Transverse colon (tissue), 4 donors: ENCODE results near the gene IFNL2. TPM values are rescaled to one million over a fixed set of nuclear protein-coding genes. Genes with fewer than 3 reads are reported as not detected.
"Not testable (repeated sequence)": the region's sequence is repeated elsewhere in the genome, so short reads cannot be mapped to it uniquely, and the experiment has no call there.

ENCODE experiments used
- DNase-seq: peaks from one replicate; pipeline ENCODE4 v3.0.0-alpha.2; 2019
- H3K27ac ChIP-seq, 4 donors: fragments of 200-600 bp; sonication (generic); 2 replicates each; pipeline ENCODE4 v1.5.1; 2016 to 2018; ENCODE audit warnings: inconsistent platforms in 4 of 4
- H3K27me3 ChIP-seq: fragments of 200-600 bp; sonication (generic); 2 replicates; pipeline ENCODE4 v1.5.1; 2017; ENCODE audit warnings: inconsistent platforms
- H3K36me3 ChIP-seq, 4 donors: fragments of 200-600 bp; sonication (generic); 2 replicates each; pipeline ENCODE4 v1.5.1; 2017 to 2019; ENCODE audit warnings: inconsistent platforms in 4 of 4
- H3K4me1 ChIP-seq, 4 donors: fragments of 200-600 bp; sonication (generic); 2 replicates each; pipeline ENCODE4 v1.5.1; 2017 to 2020; ENCODE audit warnings: inconsistent platforms in 4 of 4
- H3K4me3 ChIP-seq, 4 donors: fragments of 200-600 bp; sonication (generic); 1 replicate in 1 of 4; 2 replicates in 3 of 4; pipeline versions ENCODE4 v1.5.1 to v1.6.1; 2017 to 2019; ENCODE audit warnings: inconsistent platforms in 4 of 4
- H3K9me3 ChIP-seq, 2 donors: fragments of 200-600 bp; sonication (generic); 2 replicates each; pipeline ENCODE4 v1.5.1; 2017 to 2019; ENCODE audit warnings: inconsistent platforms in 2 of 2
- EP300 ChIP-seq: sonication (generic); formaldehyde crosslinking; IDR thresholded peaks from one replicate; pipeline ENCODE4 v1.6.1; 2017; ENCODE audit warnings: antibody characterized with exemption, low read depth
- POLR2A ChIP-seq: fragments of 450-650 bp; IDR thresholded peaks from one replicate; pipeline ENCODE4 v1.6.1; 2016; ENCODE audit warnings: antibody characterized with exemption, mild to moderate bottlenecking, moderate library complexity
- POLR2AphosphoS5 ChIP-seq, 3 donors: sonication (generic); formaldehyde crosslinking; IDR thresholded peaks; one replicate each; pipeline ENCODE4 v1.6.1; 2016; ENCODE audit warnings: antibody characterized with exemption in 3 of 3
- WGBS, 2 donors: methylation state at CpG; one replicate each; pipeline ENCODE4 v1.1.5; 2018; ENCODE audit warnings: low coverage in 1 of 2; 5-methylcytosine and 5-hydroxymethylcytosine counted together
- in situ Hi-C, 4 donors: fragments of 200-750 bp; cut with MboI; loops; one replicate each; pipeline versions ENCODE4 v1.15.0 to v1.15.1; 2017; ENCODE audit warnings: low sequenced_read_pairs in 3 of 4, low pct_ligation_motif_present in 1 of 4, low pct_unique_long_range_greater_than_20kb in 1 of 4
- intact Hi-C: fragments of 100-400 bp; cut with DNase I; formaldehyde crosslinking; loops from one replicate; pipeline ENCODE4 v1.15.1; 2023; ENCODE audit warnings: low total_unique reads
- total RNA-seq, 4 donors: library from RNA; depleted of rRNA; stranded (reverse); fragments of >200 nt; gene quantifications; one replicate each; pipeline ENCODE4 v1.1.0, GENCODE V29; 2016
- TF ChIP-seq, protein P1 (sequence below), 5 experiments: fragments of 200-600 bp in 3 of 5; fragments of 450-650 bp in 2 of 5; sonication (generic) in 3 of 5; IDR thresholded peaks; 1 replicate in 2 of 5; 2 replicates in 3 of 5; pipeline ENCODE4 v1.5.1; 2016 to 2017; ENCODE audit warnings: antibody characterized with exemption in 5 of 5, inconsistent platforms in 3 of 5, mild to moderate bottlenecking in 2 of 5, moderate library complexity in 1 of 5

IFNL2 gene
- total RNA-seq, 4 donors from 2014 or later: not detected

DNA sequence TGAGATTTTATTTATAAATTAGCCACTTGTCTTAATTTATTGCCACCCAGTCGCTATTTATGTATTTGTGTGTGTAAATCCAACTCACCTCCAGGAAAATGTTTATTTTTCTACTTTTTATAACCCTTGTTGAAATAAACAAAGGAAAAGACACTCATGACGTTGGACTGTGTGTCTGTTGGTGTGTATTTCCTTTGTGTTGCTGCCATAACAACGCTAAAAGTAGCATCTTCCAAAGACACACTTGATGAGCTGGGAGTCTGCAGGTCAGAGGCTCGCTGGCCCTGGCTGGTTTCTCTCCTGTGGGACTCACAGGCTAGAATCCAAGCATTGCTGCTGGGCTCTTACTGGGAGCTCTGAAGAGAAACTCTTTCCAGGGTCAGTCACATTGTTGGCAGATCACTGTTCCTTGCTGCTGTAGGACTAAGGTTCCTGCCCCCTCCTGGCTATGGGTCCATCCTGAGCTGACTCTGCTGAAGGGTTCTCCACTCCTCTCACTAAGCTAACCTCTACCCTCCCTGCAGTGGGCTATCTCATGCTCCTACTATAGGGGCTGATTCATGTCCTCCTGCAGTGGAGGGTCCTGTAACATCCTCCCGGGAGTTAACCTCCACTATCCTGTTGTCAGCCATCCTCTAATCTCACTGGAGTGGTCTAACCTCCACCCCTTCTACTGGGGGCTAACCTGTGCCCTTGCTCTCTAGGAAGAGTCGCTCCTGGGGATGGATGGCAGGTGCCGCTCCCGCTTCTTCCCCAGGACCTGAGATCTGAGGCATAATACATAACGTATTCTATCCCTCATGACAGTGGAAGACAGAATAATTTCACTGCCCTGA, 2.1 kb downstream of the IFNL2 start:
- H3K27me3 ChIP-seq: peaks cover 18% of the 10 kb centered on the region
- no peaks in the 10 kb centered on the region for H3K36me3 ChIP-seq
- TF ChIP-seq, protein P1, sequence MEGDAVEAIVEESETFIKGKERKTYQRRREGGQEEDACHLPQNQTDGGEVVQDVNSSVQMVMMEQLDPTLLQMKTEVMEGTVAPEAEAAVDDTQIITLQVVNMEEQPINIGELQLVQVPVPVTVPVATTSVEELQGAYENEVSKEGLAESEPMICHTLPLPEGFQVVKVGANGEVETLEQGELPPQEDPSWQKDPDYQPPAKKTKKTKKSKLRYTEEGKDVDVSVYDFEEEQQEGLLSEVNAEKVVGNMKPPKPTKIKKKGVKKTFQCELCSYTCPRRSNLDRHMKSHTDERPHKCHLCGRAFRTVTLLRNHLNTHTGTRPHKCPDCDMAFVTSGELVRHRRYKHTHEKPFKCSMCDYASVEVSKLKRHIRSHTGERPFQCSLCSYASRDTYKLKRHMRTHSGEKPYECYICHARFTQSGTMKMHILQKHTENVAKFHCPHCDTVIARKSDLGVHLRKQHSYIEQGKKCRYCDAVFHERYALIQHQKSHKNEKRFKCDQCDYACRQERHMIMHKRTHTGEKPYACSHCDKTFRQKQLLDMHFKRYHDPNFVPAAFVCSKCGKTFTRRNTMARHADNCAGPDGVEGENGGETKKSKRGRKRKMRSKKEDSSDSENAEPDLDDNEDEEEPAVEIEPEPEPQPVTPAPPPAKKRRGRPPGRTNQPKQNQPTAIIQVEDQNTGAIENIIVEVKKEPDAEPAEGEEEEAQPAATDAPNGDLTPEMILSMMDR (IDR thresholded peaks at IDR 0.05): no peak
- no peak for TF ChIP-seq EP300
- TF ChIP-seq POLR2A: no peak
- TF ChIP-seq POLR2AphosphoS5 (IDR thresholded peaks at IDR 0.05): no peak
- H3K27ac ChIP-seq: no peak overlapping the region
- DNase-seq: no peak
- in situ Hi-C loops: no loop called here
- no peaks in the 10 kb centered on the region for H3K4me1 ChIP-seq
- H3K4me3 ChIP-seq: no peak overlapping the region
- H3K9me3 ChIP-seq: no peaks in the 10 kb centered on the region
- intact Hi-C loops: no loop called here
- 46 to 56% methylated on average over 3 to 9 of the region's 9 CpGs for WGBS, 2 donors

DNA sequence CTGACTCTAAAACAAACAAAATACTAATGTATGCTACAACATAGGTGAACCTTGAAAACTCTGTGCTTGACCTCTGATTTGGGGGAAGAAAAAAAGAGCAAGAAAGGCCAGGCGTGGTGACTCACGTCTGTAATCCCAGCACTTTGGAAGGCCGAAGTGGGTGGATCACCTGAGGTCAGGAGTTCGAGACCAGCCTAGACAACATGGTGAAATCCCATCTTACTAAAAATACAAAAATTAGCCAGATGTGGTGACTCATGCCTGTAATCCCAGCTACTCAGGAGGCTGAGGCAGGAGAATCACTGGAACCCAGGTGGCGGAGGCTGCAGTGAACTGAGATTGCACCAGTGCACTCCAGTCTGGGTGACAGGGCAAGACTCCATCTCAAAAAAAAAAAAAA, 5.7 kb downstream of the IFNL2 start:
- H3K36me3 ChIP-seq, H3K27me3 ChIP-seq, H3K4me1 ChIP-seq, H3K27ac ChIP-seq, in situ Hi-C loops, intact Hi-C loops, DNase-seq, H3K4me3 ChIP-seq, H3K9me3 ChIP-seq: not testable (repeated sequence)
- 70 to 82% methylated on average over 5 of the region's 5 CpGs for WGBS, 2 donors

DNA sequence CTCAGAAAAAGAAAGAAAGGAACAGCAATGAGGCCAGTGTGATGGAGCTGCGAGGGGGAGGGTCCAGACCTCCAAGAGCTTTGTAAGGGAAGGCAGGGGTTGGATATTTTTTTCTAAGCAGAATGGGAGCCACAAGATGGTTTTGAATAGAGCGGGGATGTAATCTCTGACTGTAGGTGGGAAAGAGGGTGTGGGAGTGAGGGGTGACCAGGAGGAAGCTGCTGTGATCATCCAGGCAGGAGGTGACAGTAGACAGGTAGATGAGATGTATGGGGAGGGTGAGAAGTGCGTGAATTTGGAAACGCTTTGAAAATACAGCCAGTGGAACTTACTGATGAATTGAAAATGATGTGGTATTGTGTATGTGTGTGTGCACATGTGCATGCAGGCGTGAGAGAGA, 7.4 kb downstream of the IFNL2 start:
- in situ Hi-C loops: no loop called here
- Histone ChIP-seq H3K27ac (no peak overlapping the region), H3K4me1 (no peaks in the 10 kb centered on the region), H3K9me3 (no peaks in the 10 kb centered on the region), H3K36me3 (no peaks in the 10 kb centered on the region), H3K4me3 (no peak overlapping the region), H3K27me3 (peaks cover 6% of the 10 kb centered on the region)
- no peak for DNase-seq
- TF ChIP-seq POLR2AphosphoS5 (IDR thresholded peaks at IDR 0.05) (no peak), POLR2A (no peak), EP300 (no peak)
- TF ChIP-seq, protein P1 (IDR thresholded peaks at IDR 0.05): no peak
- WGBS, 2 donors: 73 to 94% methylated on average over 4 to 5 of the region's 5 CpGs
- intact Hi-C loops: no loop called here

DNA sequence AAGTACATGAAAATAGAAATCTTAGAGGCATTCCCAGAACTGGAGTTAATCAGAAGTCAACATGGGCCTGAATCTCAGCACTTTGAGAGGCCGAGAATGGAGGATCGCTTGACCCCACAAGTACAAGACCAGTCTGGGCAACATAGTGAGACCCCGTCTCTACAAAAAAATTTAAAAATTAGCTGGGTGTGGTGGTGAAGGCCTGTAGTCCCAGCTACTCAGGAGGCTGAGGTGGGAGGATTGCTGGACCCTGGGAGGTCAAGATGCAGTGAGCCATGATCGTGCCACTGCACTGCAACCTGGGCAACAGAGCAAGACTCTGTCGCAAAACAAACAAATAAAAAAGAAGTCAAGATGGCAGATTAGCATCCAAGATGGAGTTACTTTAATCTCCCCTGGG, 8.5 kb downstream of the IFNL2 start:
- no peak for DNase-seq
- WGBS, 2 donors: 89% methylated on average over 5 of the region's 5 CpGs; no CpG with 5 or more reads in 1 of the 2 donors
- Histone ChIP-seq H3K27ac (no peak overlapping the region), H3K36me3 (no peaks in the 10 kb centered on the region), H3K4me1 (no peaks in the 10 kb centered on the region), H3K9me3 (no peaks in the 10 kb centered on the region), H3K4me3 (no peak overlapping the region), H3K27me3 (peaks cover 6% of the 10 kb centered on the region)
- no peak for TF ChIP-seq EP300
- TF ChIP-seq POLR2AphosphoS5 (IDR thresholded peaks at IDR 0.05): no peak
- no peak for TF ChIP-seq POLR2A
- TF ChIP-seq, protein P1 (IDR thresholded peaks at IDR 0.05): no peak
- in situ Hi-C loops (no loop called here), intact Hi-C loops (no loop called here)
